CD14-positive monocyte (primary cell): ENCODE data around the gene TRPM7. TPM values are rescaled to one million over a fixed set of nuclear protein-coding genes. Genes with fewer than 3 reads are reported as not detected.
A peak's percentile ranks its signal among the peaks of the same experiment; 100 is the strongest.

ENCODE experiments used
- DNase-seq, 3 donors: peaks; one replicate each; pipeline ENCODE4 v3.0.0-alpha.2; 2011 to 2022
- H2AFZ ChIP-seq: 2 replicates; pipeline ENCODE4 v1.6.0; 2012; ENCODE audit warnings: mild to moderate bottlenecking, low read depth, low read length, inconsistent platforms; ENCODE audit not compliant: insufficient read depth, poor library complexity, severe bottlenecking
- H3K27ac ChIP-seq, 2 donors: 1 replicate in 1 of 2; 2 replicates in 1 of 2; pipeline ENCODE4 v1.5.1; 2012 to 2013; ENCODE audit warnings: low read length in 2 of 2, control low read depth in 1 of 2, inconsistent platforms in 1 of 2, low read depth in 1 of 2, mild to moderate bottlenecking in 1 of 2
- H3K27me3 ChIP-seq, 2 donors: one replicate each; pipeline versions ENCODE4 v1.6.0 to v1.6.1; 2011 to 2013; ENCODE audit warnings: low read length in 2 of 2; ENCODE audit not compliant: control insufficient read depth in 2 of 2, insufficient read depth in 2 of 2
- H3K36me3 ChIP-seq, 2 donors: replicated peaks in 1 of 2; 1 replicate in 1 of 2; 2 replicates in 1 of 2; pipeline versions ENCODE4 v1.5.1 to v1.6.1; 2012 to 2013; ENCODE audit warnings: low read length in 2 of 2, control low read depth in 1 of 2, inconsistent platforms in 1 of 2, mild to moderate bottlenecking in 1 of 2; ENCODE audit not compliant: insufficient read depth in 2 of 2, control insufficient read depth in 1 of 2
- H3K4me1 ChIP-seq, 2 donors: 1 replicate in 1 of 2; 2 replicates in 1 of 2; pipeline versions ENCODE4 v1.5.1 to v1.6.1; 2012 to 2013; ENCODE audit warnings: low read length in 2 of 2, control low read depth in 1 of 2, inconsistent platforms in 1 of 2, mild to moderate bottlenecking in 1 of 2, moderate library complexity in 1 of 2; ENCODE audit not compliant: insufficient read depth in 2 of 2, control insufficient read depth in 1 of 2
- H3K4me2 ChIP-seq: replicated peaks from 2 replicates; pipeline ENCODE3; 2012; ENCODE audit warnings: low read length, moderate library complexity, mild to moderate bottlenecking; ENCODE audit not compliant: poor library complexity, severe bottlenecking; ENCODE audit errors: extremely low read depth
- H3K4me3 ChIP-seq, 3 experiments: fragments of 200-600 bp in 1 of 3; sonication (generic) in 1 of 3; replicated peaks in 1 of 3; 1 replicate in 2 of 3; 2 replicates in 1 of 3; pipeline ENCODE4 v1.5.1; 2011 to 2013; ENCODE audit warnings: low read length in 3 of 3, mild to moderate bottlenecking in 3 of 3, control low read depth in 2 of 3, low read depth in 2 of 3, inconsistent platforms in 1 of 3, moderate library complexity in 1 of 3
- H3K79me2 ChIP-seq: 2 replicates; pipeline ENCODE4 v1.6.0; 2012; ENCODE audit warnings: mild to moderate bottlenecking, control low read depth, inconsistent platforms, low read length, moderate library complexity; ENCODE audit not compliant: insufficient read depth
- H3K9ac ChIP-seq: 2 replicates; pipeline ENCODE4 v1.6.0; 2017; ENCODE audit warnings: low read length, mild to moderate bottlenecking; ENCODE audit not compliant: insufficient read depth, poor library complexity, severe bottlenecking
- H3K9me3 ChIP-seq, 2 donors: replicated peaks in 1 of 2; 1 replicate in 1 of 2; 2 replicates in 1 of 2; pipeline versions ENCODE4 v1.5.1 to v1.6.1; 2012 to 2013; ENCODE audit warnings: low read length in 2 of 2, control low read depth in 1 of 2; ENCODE audit not compliant: control insufficient read depth in 1 of 2, insufficient read depth in 1 of 2
- H4K20me1 ChIP-seq: 2 replicates; pipeline ENCODE4 v1.6.0; 2012; ENCODE audit warnings: mild to moderate bottlenecking, low read length, control low read depth, moderate library complexity; ENCODE audit not compliant: insufficient read depth
- H3K27ac Mint-ChIP-seq, 7 donors: one replicate each; pipeline ENCODE4 v1.8.0; 2020; ENCODE audit warnings: mild to moderate bottlenecking in 7 of 7, mixed read lengths in 7 of 7, moderate library complexity in 6 of 7, inconsistent platforms in 2 of 7
- H3K27me3 Mint-ChIP-seq, 3 donors: one replicate each; pipeline ENCODE4 v1.8.0; 2021 to 2022; ENCODE audit warnings: low read depth in 3 of 3, mild to moderate bottlenecking in 3 of 3, mixed read lengths in 3 of 3, moderate library complexity in 3 of 3, inconsistent platforms in 1 of 3
- H3K36me3 Mint-ChIP-seq, 2 donors: one replicate each; pipeline ENCODE4 v1.8.0; 2020; ENCODE audit warnings: mixed read lengths in 2 of 2, inconsistent platforms in 1 of 2, mild to moderate bottlenecking in 1 of 2
- H3K4me1 Mint-ChIP-seq: one replicate; pipeline ENCODE4 v1.8.0; 2020; ENCODE audit warnings: mild to moderate bottlenecking, mixed read lengths
- H3K4me3 Mint-ChIP-seq, 2 donors: one replicate each; pipeline ENCODE4 v1.8.0; 2020; ENCODE audit warnings: mild to moderate bottlenecking in 2 of 2, mixed read lengths in 2 of 2, moderate library complexity in 1 of 2
- H3K9me3 Mint-ChIP-seq, 7 donors: one replicate each; pipeline ENCODE4 v1.8.0; 2020 to 2022; ENCODE audit warnings: mixed read lengths in 7 of 7, mild to moderate bottlenecking in 6 of 7, moderate library complexity in 6 of 7, inconsistent platforms in 2 of 7
- CTCF ChIP-seq: fragments of 200-600 bp; IDR thresholded peaks from one replicate; pipeline ENCODE4 v1.8.0; 2022; ENCODE audit warnings: antibody characterized with exemption, mild to moderate bottlenecking
- WGBS: methylation state at CpG from one replicate; pipeline ENCODE4 v1.1.5; 2013; ENCODE audit warnings: missing lambda C conversion rate; ENCODE audit not compliant: insufficient coverage; 5-methylcytosine and 5-hydroxymethylcytosine counted together
- intact Hi-C, 2 donors: fragments of 100-400 bp; cut with micrococcal nuclease; formaldehyde crosslinking; loops; one replicate each; pipeline versions ENCODE4 v1.15.0 to v1.15.1; 2023
- polyA plus RNA-seq, 3 donors: library from polyadenylated mRNA; depleted of rRNA in 1 of 3; unstranded in 2 of 3; stranded (reverse) in 1 of 3; fragments of 300-500 nt in 2 of 3; fragments of >200 nt in 1 of 3; fragmentation: Illumina TruSeq in 2 of 3; gene quantifications; 1 replicate in 2 of 3; 2 replicates in 1 of 3; pipeline ENCODE4 v1.2.3, GENCODE V29; 2012 to 2021

TRPM7 gene
- polyA plus RNA-seq, 3 donors, result 5.5 to 22.4 (median 8.1) TPM

- no peaks in the 10 kb centered on the region for H3K4me1 Mint-ChIP-seq
- 100% methylated on average over 3 of the region's 5 CpGs for WGBS
- Histone ChIP-seq H3K9me3 (no peaks in the 10 kb centered on the region), H3K27ac (no peak within 1 kb of the TSS), H3K27me3 (no peaks in the 10 kb centered on the region), H3K9ac (no peak within 1 kb of the TSS), H3K79me2 (no peaks in the 10 kb centered on the region), H4K20me1 (no peaks in the 10 kb centered on the region), H3K4me1 (no peaks in the 10 kb centered on the region), H3K4me3 (no peak within 1 kb of the TSS), H3K36me3 (no peaks in the 10 kb centered on the region), H2AFZ (no peak within 1 kb of the TSS), H3K4me2 (no peak within 1 kb of the TSS)
- TF ChIP-seq CTCF, result no peak
- H3K4me3 Mint-ChIP-seq, result no peak within 1 kb of the TSS
- H3K27ac Mint-ChIP-seq, result no peak within 1 kb of the TSS
- no peaks in the 10 kb centered on the region for H3K36me3 Mint-ChIP-seq
- DNase-seq, result no peak
- intact Hi-C loops, result no loop called here
- H3K27me3 Mint-ChIP-seq, result peaks cover 0 to 4% (median 3%) of the 10 kb centered on the region in 3 donors
- H3K9me3 Mint-ChIP-seq, result peaks cover 0 to 5% (median 0%) of the 10 kb centered on the region in 7 donors
Observed at GRCh38 chr15:50546566-50546965, 140.0 kb downstream of the TRPM7 start, which contains the start of gene USP50. USP50 (minus strand) TSS chr15:50546666; CDS start chr15:50546525, 141 bp downstream.

GRCh38 chr15:50544368-50544767 lies 142.2 kb downstream of the TRPM7 start:
- Histone ChIP-seq H4K20me1 (no peaks in the 10 kb centered on the region), H3K36me3 (no peaks in the 10 kb centered on the region), H3K4me1 (no peaks in the 10 kb centered on the region), H3K4me2 (no peak overlapping the region), H3K9me3 (no peaks in the 10 kb centered on the region), H2AFZ (no peak overlapping the region), H3K27ac (no peak overlapping the region), H3K4me3 (no peak overlapping the region), H3K9ac (no peak overlapping the region), H3K27me3 (no peaks in the 10 kb centered on the region), H3K79me2 (no peaks in the 10 kb centered on the region)
- 77% methylated on average over 4 of the region's 5 CpGs for WGBS
- peak overlapping the region in 1 of 2 donors; percentile 39 for H3K4me3 Mint-ChIP-seq
- no peaks in the 10 kb centered on the region for H3K4me1 Mint-ChIP-seq
- intact Hi-C loops, result no loop called here
- no peak for DNase-seq
- no peaks in the 10 kb centered on the region for H3K36me3 Mint-ChIP-seq
- no peak for TF ChIP-seq CTCF
- peaks cover 0 to 5% (median 0%) of the 10 kb centered on the region in 7 donors for H3K9me3 Mint-ChIP-seq
- H3K27me3 Mint-ChIP-seq, result peaks cover 0 to 4% (median 0%) of the 10 kb centered on the region in 3 donors
- no peak overlapping the region for H3K27ac Mint-ChIP-seq
